Tibial nerve (tissue), 4 donors: ENCODE data around the gene CEP63.

Experiments
- EP300 ChIP-seq, 2 donors: sonication (generic); formaldehyde crosslinking; IDR thresholded peaks; one replicate each; pipeline ENCODE4 v1.6.1; 2017; ENCODE audit warnings: antibody characterized with exemption in 2 of 2, mild to moderate bottlenecking in 1 of 2
- POLR2A ChIP-seq, 2 donors: fragments of 450-650 bp; IDR thresholded peaks; one replicate each; pipeline ENCODE4 v1.6.1; 2017; ENCODE audit warnings: antibody characterized with exemption in 2 of 2, mild to moderate bottlenecking in 2 of 2, moderate library complexity in 2 of 2
- TF ChIP-seq, protein P1 (sequence below), 5 experiments: fragments of 200-600 bp in 3 of 5; fragments of 450-650 bp in 2 of 5; sonication (generic) in 3 of 5; IDR thresholded peaks; one replicate each; pipeline ENCODE4 v1.5.1; 2016 to 2019; ENCODE audit warnings: antibody characterized with exemption in 5 of 5, mild to moderate bottlenecking in 3 of 5, moderate library complexity in 2 of 5

DNA sequence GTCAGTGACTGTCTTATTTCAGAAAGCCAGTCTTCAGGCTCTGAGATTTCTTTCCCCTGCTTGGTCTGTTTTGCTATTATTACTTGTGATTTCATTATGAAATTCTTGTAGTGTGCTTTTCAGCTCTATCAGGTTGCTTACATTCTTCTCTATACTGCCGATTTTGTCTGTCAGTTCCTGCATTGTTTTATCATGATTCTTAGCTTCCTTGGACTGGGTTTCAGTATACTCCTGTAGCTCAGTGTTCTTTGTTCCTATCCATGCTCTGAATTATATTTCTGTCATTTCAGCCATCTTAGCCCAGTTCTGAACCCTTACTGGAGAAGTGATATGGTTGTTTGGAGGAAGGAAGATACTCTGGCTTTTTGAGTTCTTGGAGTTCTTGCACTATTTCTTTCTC, 40.5 kb downstream of the CEP63 start:
- TF ChIP-seq POLR2A (IDR thresholded peaks at IDR 0.05) (no peak), EP300 (IDR thresholded peaks at IDR 0.05) (no peak)
- TF ChIP-seq, protein P1, sequence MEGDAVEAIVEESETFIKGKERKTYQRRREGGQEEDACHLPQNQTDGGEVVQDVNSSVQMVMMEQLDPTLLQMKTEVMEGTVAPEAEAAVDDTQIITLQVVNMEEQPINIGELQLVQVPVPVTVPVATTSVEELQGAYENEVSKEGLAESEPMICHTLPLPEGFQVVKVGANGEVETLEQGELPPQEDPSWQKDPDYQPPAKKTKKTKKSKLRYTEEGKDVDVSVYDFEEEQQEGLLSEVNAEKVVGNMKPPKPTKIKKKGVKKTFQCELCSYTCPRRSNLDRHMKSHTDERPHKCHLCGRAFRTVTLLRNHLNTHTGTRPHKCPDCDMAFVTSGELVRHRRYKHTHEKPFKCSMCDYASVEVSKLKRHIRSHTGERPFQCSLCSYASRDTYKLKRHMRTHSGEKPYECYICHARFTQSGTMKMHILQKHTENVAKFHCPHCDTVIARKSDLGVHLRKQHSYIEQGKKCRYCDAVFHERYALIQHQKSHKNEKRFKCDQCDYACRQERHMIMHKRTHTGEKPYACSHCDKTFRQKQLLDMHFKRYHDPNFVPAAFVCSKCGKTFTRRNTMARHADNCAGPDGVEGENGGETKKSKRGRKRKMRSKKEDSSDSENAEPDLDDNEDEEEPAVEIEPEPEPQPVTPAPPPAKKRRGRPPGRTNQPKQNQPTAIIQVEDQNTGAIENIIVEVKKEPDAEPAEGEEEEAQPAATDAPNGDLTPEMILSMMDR (IDR thresholded peaks at IDR 0.05): no peak
